OCI-LY1 (cell line): ENCODE measurements around the gene MEGF8.

ENCODE experiments used
- H2AFZ ChIP-seq: fragments of 200-600 bp; sonication (generic), shearing (Covaris generic); 2 replicates; pipeline ENCODE4 v1.6.0; 2014; ENCODE audit warnings: antibody characterized with exemption, mild to moderate bottlenecking, low read length
- H3F3A ChIP-seq: fragments of 200-600 bp; sonication (generic), shearing (Covaris generic); 2 replicates; pipeline ENCODE4 v1.6.0; 2014; ENCODE audit warnings: mild to moderate bottlenecking, antibody characterized with exemption, low read length, moderate library complexity; ENCODE audit not compliant: insufficient read depth
- H3K27ac ChIP-seq: fragments of 200-600 bp; sonication (generic); 2 replicates; pipeline ENCODE4 v1.5.1; 2014; ENCODE audit warnings: low read length, mixed run types, mild to moderate bottlenecking, low read depth; ENCODE audit not compliant: poor library complexity, severe bottlenecking
- H3K27me3 ChIP-seq: fragments of 200-600 bp; sonication (generic); 2 replicates; pipeline ENCODE4 v1.6.0; 2014; ENCODE audit warnings: antibody characterized with exemption, mild to moderate bottlenecking, low read length, moderate library complexity; ENCODE audit not compliant: insufficient read depth
- H3K36me3 ChIP-seq: fragments of 200-600 bp; sonication (generic); 2 replicates; pipeline ENCODE4 v1.6.1; 2014; ENCODE audit warnings: mild to moderate bottlenecking, antibody characterized with exemption, low read length, moderate library complexity, mixed read lengths; ENCODE audit not compliant: insufficient read depth
- H3K4me1 ChIP-seq: fragments of 200-600 bp; sonication (generic); 2 replicates; pipeline ENCODE4 v1.5.1; 2014; ENCODE audit warnings: mild to moderate bottlenecking, low read length, moderate library complexity; ENCODE audit not compliant: insufficient read depth, severe bottlenecking
- H3K4me2 ChIP-seq: fragments of 200-600 bp; sonication (generic), shearing (Covaris generic); 2 replicates; pipeline ENCODE4 v1.6.1; 2014; ENCODE audit warnings: low read length
- H3K4me3 ChIP-seq: fragments of 200-600 bp; sonication (generic); 2 replicates; pipeline ENCODE4 v1.5.1; 2014; ENCODE audit warnings: low read length, low read depth, mild to moderate bottlenecking, mixed read lengths; ENCODE audit not compliant: poor library complexity, severe bottlenecking
- H3K79me2 ChIP-seq: fragments of 200-600 bp; shearing (Covaris generic); 2 replicates; pipeline ENCODE4 v1.6.1; 2016; ENCODE audit warnings: mixed run types, low read length, mixed read lengths; ENCODE audit not compliant: insufficient read depth
- H3K9ac ChIP-seq: fragments of 200-600 bp; sonication (generic), shearing (Covaris generic); 2 replicates; pipeline ENCODE4 v1.6.1; 2014; ENCODE audit warnings: mild to moderate bottlenecking, low read length, mixed read lengths
- H3K9me2 ChIP-seq: fragments of 200-600 bp; sonication (generic), shearing (Covaris generic); 2 replicates; pipeline ENCODE4 v1.6.1; 2014; ENCODE audit warnings: low read depth, mild to moderate bottlenecking, low read length, mixed read lengths
- H3K9me3 ChIP-seq: fragments of 200-600 bp; shearing (Covaris generic); 2 replicates; pipeline ENCODE4 v1.6.1; 2014; ENCODE audit warnings: low read length, mixed read lengths
- H4K20me1 ChIP-seq: fragments of 200-600 bp; sonication (generic), shearing (Covaris generic); 2 replicates; pipeline ENCODE4 v1.6.0; 2016; ENCODE audit warnings: mild to moderate bottlenecking, low read length; ENCODE audit not compliant: insufficient read depth
- EZH2 ChIP-seq: fragments of 200-600 bp; sonication (generic), shearing (Covaris generic); IDR thresholded peaks from 2 replicates; pipeline ENCODE4 v1.8.0; 2017; ENCODE audit warnings: borderline replicate concordance, mixed run types, mild to moderate bottlenecking, antibody characterized with exemption, low read length, moderate library complexity, mixed read lengths
- TF ChIP-seq, protein P1 (sequence below): fragments of 200-600 bp; sonication (generic), shearing (Covaris generic); IDR thresholded peaks from 2 replicates; pipeline ENCODE4 v1.5.1; 2017; ENCODE audit warnings: mild to moderate bottlenecking, antibody characterized with exemption, low read length, moderate library complexity, mixed read lengths

The MEGF8 gene

DNA sequence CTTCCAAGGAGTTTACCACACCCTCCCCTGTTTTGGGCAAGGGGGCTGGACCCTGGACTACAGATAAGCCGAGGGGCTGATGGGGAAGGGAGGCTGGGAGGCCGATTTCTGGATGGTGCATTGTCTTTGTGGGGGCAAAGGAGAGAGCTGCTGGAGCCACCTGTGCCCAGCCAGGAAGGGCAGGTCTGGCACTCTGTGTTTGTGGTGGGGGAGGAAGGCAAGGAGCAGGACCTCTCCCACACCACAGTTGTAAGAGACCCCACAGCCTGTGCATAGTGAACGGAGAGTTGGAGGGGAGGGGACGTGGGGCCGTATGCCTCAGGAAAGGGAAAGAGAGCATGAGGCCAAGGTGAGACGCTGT, 39.5 kb upstream of the MEGF8 start:
- H2AFZ ChIP-seq, result no peak overlapping the region
- H3K9ac ChIP-seq, result peak overlapping the region; percentile 91
- peaks cover 12% of the 10 kb centered on the region; the same call in 1 of the 2 replicates for H3F3A ChIP-seq
- TF ChIP-seq, protein P1, sequence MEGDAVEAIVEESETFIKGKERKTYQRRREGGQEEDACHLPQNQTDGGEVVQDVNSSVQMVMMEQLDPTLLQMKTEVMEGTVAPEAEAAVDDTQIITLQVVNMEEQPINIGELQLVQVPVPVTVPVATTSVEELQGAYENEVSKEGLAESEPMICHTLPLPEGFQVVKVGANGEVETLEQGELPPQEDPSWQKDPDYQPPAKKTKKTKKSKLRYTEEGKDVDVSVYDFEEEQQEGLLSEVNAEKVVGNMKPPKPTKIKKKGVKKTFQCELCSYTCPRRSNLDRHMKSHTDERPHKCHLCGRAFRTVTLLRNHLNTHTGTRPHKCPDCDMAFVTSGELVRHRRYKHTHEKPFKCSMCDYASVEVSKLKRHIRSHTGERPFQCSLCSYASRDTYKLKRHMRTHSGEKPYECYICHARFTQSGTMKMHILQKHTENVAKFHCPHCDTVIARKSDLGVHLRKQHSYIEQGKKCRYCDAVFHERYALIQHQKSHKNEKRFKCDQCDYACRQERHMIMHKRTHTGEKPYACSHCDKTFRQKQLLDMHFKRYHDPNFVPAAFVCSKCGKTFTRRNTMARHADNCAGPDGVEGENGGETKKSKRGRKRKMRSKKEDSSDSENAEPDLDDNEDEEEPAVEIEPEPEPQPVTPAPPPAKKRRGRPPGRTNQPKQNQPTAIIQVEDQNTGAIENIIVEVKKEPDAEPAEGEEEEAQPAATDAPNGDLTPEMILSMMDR, result no peak
- no peak for TF ChIP-seq EZH2
- H3K27me3 ChIP-seq, result no peaks in the 10 kb centered on the region
- H3K9me3 ChIP-seq, result no peaks in the 10 kb centered on the region
- peak overlapping the region; percentile 77 for H3K27ac ChIP-seq
- peaks cover 43% of the 10 kb centered on the region for H3K36me3 ChIP-seq
- H4K20me1 ChIP-seq, result no peaks in the 10 kb centered on the region
- peak overlapping the region; percentile 85 for H3K4me3 ChIP-seq
- no peaks in the 10 kb centered on the region for H3K9me2 ChIP-seq
- no peaks in the 10 kb centered on the region for H3K79me2 ChIP-seq
- peaks cover 41% of the 10 kb centered on the region for H3K4me1 ChIP-seq
- peak overlapping the region; percentile 79 for H3K4me2 ChIP-seq

DNA sequence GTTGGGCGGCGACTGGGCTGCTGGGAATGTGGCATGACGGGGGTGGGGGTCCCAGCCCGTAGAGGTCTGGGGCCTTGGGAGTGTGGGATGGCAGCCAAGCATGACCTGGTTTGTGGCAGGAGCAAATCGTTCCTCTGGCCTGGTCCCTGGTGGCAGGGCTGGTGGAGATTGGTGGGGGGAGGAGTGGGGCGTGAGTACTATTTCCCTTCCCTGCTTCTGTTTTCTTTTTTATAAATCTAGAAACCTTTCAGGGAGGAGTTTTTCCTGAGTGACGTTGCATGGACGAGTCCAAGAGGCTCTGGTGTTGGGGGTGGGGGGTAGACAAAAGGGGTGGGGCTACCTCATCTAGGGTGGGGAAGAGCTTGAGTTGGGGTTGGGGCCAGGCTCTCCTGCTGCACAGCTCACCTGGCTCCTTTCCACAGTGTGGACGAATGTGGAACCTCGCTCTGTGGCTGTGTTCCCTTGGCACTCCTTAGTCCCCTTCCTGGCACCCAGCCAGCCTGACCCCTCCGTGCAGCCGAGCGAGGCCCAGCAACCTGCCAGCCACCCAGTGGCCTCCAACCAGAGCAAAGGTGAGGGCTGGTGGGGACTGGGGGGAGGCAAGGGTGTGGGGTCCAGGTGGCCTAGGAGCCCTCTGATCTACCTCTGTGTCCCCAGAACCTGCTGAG, 39.0 kb upstream of the MEGF8 start:
- H4K20me1 ChIP-seq, result no peaks in the 10 kb centered on the region
- H3K4me3 ChIP-seq, result peak overlapping the region; percentile 85
- H3K9ac ChIP-seq, result peak overlapping the region; percentile 91
- H2AFZ ChIP-seq, result no peak overlapping the region
- peaks cover 36% of the 10 kb centered on the region for H3K4me1 ChIP-seq
- no peaks in the 10 kb centered on the region for H3K27me3 ChIP-seq
- H3K79me2 ChIP-seq, result no peaks in the 10 kb centered on the region
- H3K36me3 ChIP-seq, result peaks cover 48% of the 10 kb centered on the region
- H3K27ac ChIP-seq, result peak overlapping the region; percentile 77
- no peaks in the 10 kb centered on the region for H3K9me3 ChIP-seq
- TF ChIP-seq EZH2, result no peak
- TF ChIP-seq, protein P1, result no peak
- H3F3A ChIP-seq, result peaks cover 12% of the 10 kb centered on the region; the same call in 1 of the 2 replicates
- no peaks in the 10 kb centered on the region for H3K9me2 ChIP-seq
- peak overlapping the region; percentile 79 for H3K4me2 ChIP-seq

DNA sequence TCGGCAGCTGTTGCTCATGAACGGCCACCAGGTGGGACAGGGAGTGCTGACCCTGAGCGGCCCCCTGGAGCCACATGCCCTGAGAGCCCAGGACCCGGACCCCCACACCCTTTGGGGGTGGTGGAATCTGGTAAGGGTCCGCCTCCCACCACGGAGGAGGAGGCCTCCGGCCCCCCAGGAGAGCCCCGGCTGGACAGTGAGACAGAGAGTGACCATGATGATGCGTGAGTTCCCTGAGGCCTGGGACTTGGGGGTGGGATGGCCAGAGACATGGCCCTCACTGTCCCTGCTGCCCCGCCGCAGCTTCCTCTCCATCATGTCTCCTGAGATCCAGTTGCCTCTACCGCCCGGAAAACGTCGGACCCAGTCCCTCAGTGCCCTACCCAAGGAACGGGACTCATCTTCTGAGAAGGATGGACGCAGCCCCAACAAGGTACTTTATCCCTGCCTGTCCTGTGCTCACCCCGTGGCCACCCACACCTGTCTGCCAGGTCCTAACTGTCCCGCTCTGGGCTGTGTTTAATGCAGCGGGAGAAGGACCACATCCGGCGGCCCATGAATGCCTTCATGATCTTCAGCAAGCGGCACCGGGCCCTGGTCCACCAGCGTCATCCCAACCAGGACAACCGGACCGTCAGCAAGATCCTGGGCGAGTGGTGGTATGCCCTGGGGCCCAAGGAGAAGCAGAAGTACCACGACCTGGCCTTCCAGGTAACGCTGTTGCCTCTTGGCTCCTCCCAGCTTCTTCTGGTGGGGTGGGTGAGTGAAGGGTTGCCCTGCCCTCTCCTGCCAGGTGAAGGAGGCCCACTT, 38.2 kb upstream of the MEGF8 start:
- peak overlapping the region; percentile 77 for H3K27ac ChIP-seq
- H3K4me2 ChIP-seq, result no peak overlapping the region; the same call in 1 of the 2 replicates
- peaks cover 7% of the 10 kb centered on the region; the same call in 1 of the 2 replicates for H3F3A ChIP-seq
- H3K36me3 ChIP-seq, result peaks cover 55% of the 10 kb centered on the region
- no peaks in the 10 kb centered on the region for H3K9me2 ChIP-seq
- peaks cover 28% of the 10 kb centered on the region for H3K4me1 ChIP-seq
- no peak overlapping the region for H3K4me3 ChIP-seq
- H3K27me3 ChIP-seq, result no peaks in the 10 kb centered on the region
- no peaks in the 10 kb centered on the region for H3K9me3 ChIP-seq
- H2AFZ ChIP-seq, result no peak overlapping the region
- H3K9ac ChIP-seq, result no peak overlapping the region
- no peaks in the 10 kb centered on the region for H4K20me1 ChIP-seq
- H3K79me2 ChIP-seq, result no peaks in the 10 kb centered on the region
- no peak for TF ChIP-seq EZH2
- TF ChIP-seq, protein P1, result no peak
